KOPT-K1 (cell line): Measurements from ENCODE around the gene RRAS.

ENCODE experiments used
- H3K27ac ChIP-seq: fragments of 200-600 bp; sonication (generic); 2 replicates; pipeline ENCODE4 v1.5.1; 2016; ENCODE audit warnings: antibody characterized with exemption, mild to moderate bottlenecking, low read depth, low read length; ENCODE audit not compliant: poor library complexity, severe bottlenecking
- H3K36me3 ChIP-seq: fragments of 200-600 bp; sonication (generic); 2 replicates; pipeline ENCODE4 v1.5.1; 2017; ENCODE audit warnings: antibody characterized with exemption, mild to moderate bottlenecking, low read length, moderate library complexity; ENCODE audit not compliant: insufficient read depth
- H3K9me3 ChIP-seq: fragments of 200-600 bp; sonication (generic); 2 replicates; pipeline ENCODE4 v1.5.1; 2017; ENCODE audit warnings: antibody characterized with exemption, low read length, mild to moderate bottlenecking; ENCODE audit not compliant: insufficient read depth, poor library complexity, severe bottlenecking

Gene RRAS

GRCh38 chr19:49602806-49603205 is 37.1 kb downstream of the RRAS start:
- Histone ChIP-seq H3K9me3 (no peaks in the 10 kb centered on the region), H3K27ac (no peak overlapping the region), H3K36me3 (peaks cover 97% of the 10 kb centered on the region)

GRCh38 chr19:49601482-49602038 is 38.4 kb downstream of the RRAS start:
- peaks cover 97% of the 10 kb centered on the region for H3K36me3 ChIP-seq
- H3K9me3 ChIP-seq: no peaks in the 10 kb centered on the region
- H3K27ac ChIP-seq: no peak overlapping the region

- H3K27ac ChIP-seq: no peak overlapping the region
Observed at GRCh38 chr19:49599378-49600295, 40.3 kb downstream of the RRAS start.

GRCh38 chr19:49597703-49597974 is 42.3 kb downstream of the RRAS start:
- H3K9me3 ChIP-seq: no peaks in the 10 kb centered on the region
- peaks cover 91% of the 10 kb centered on the region for H3K36me3 ChIP-seq
- H3K27ac ChIP-seq: no peak overlapping the region

More at GRCh38 chr19:49599378-49600295, 40.3 kb downstream of the RRAS start:
- Histone ChIP-seq H3K36me3 (peaks cover 98% of the 10 kb centered on the region), H3K9me3 (no peaks in the 10 kb centered on the region)

GRCh38 chr19:49596954-49597702 is 42.8 kb downstream of the RRAS start:
- Histone ChIP-seq H3K9me3 (no peaks in the 10 kb centered on the region), H3K36me3 (peaks cover 86% of the 10 kb centered on the region)

GRCh38 chr19:49596407-49596806 is 43.5 kb downstream of the RRAS start:
- Histone ChIP-seq H3K36me3 (peaks cover 79% of the 10 kb centered on the region), H3K27ac (no peak overlapping the region), H3K9me3 (no peaks in the 10 kb centered on the region)

More at GRCh38 chr19:49596954-49597702, 42.8 kb downstream of the RRAS start:
- no peak overlapping the region for H3K27ac ChIP-seq

- Histone ChIP-seq H3K36me3 (peaks cover 74% of the 10 kb centered on the region), H3K27ac (no peak overlapping the region), H3K9me3 (no peaks in the 10 kb centered on the region)
Observed at GRCh38 chr19:49595819-49596404, 44.0 kb downstream of the RRAS start.

GRCh38 chr19:49594993-49595818 is 44.7 kb downstream of the RRAS start:
- Histone ChIP-seq H3K9me3 (no peaks in the 10 kb centered on the region), H3K36me3 (peaks cover 67% of the 10 kb centered on the region), H3K27ac (no peak overlapping the region)

- Histone ChIP-seq H3K36me3 (peaks cover 58% of the 10 kb centered on the region), H3K9me3 (no peaks in the 10 kb centered on the region), H3K27ac (no peak overlapping the region)
Observed at GRCh38 chr19:49594157-49594992, 45.6 kb downstream of the RRAS start.

- H3K27ac ChIP-seq: peak overlapping the region; percentile 97
- no peaks in the 10 kb centered on the region for H3K9me3 ChIP-seq
- peaks cover 49% of the 10 kb centered on the region for H3K36me3 ChIP-seq
Observed at GRCh38 chr19:49593233-49594113, 46.5 kb downstream of the RRAS start.

- H3K27ac ChIP-seq: peak overlapping the region; percentile 97
Observed at GRCh38 chr19:49592486-49593232, 47.3 kb downstream of the RRAS start.

GRCh38 chr19:49591731-49592485 is 48.0 kb downstream of the RRAS start:
- Histone ChIP-seq H3K27ac (peak overlapping the region; percentile 97), H3K36me3 (peaks cover 34% of the 10 kb centered on the region), H3K9me3 (no peaks in the 10 kb centered on the region)

More at GRCh38 chr19:49592486-49593232, 47.3 kb downstream of the RRAS start:
- Histone ChIP-seq H3K36me3 (peaks cover 41% of the 10 kb centered on the region), H3K9me3 (no peaks in the 10 kb centered on the region)
